ENCODE data around the gene GCNT1. TPM values are rescaled to one million over a fixed set of nuclear protein-coding genes. Genes with fewer than 3 reads are reported as not detected.
"Not testable (repeated sequence)": the region's sequence is repeated elsewhere in the genome, so short reads cannot be mapped to it uniquely, and the experiment has no call there.

GCNT1 gene
- total and polyA plus RNA-seq, 11 donors, result 0.67 to 18.0 (median 1.8) TPM

- no peaks in the 10 kb centered on the region for H3K9me3 ChIP-seq
- 69 to 79% (median 75%) methylated on average over 6 of the region's 6 CpGs for WGBS, 4 donors
- no peaks in the 10 kb centered on the region for H3K27me3 ChIP-seq
- H3K36me3 ChIP-seq, result no peaks in the 10 kb centered on the region
- intact Hi-C loops (cut with DNase I), result no loop called here
- H3K4me3 ChIP-seq, result no peak overlapping the region
- no peak overlapping the region for H3K27ac ChIP-seq
- DNase-seq (no peak), ATAC-seq (no peak)
- TF ChIP-seq POLR2A (IDR thresholded peaks at IDR 0.05) (no peak), CTCF (IDR thresholded peaks at IDR 0.05) (no peak)
- H3K4me1 ChIP-seq, result no peaks in the 10 kb centered on the region
Measured at GRCh38 chr9:76521244-76521681, 62.3 kb downstream of the GCNT1 start.

- H3K4me1 ChIP-seq, result no peaks in the 10 kb centered on the region
- H3K27me3 ChIP-seq, result no peaks in the 10 kb centered on the region
- H3K36me3 ChIP-seq, result no peaks in the 10 kb centered on the region
- no peak overlapping the region for H3K4me3 ChIP-seq
- WGBS, 4 donors, result 70 to 91% (median 84%) methylated on average over 3 of the region's 3 CpGs
- no peaks in the 10 kb centered on the region for H3K9me3 ChIP-seq
- DNase-seq (no peak), ATAC-seq (no peak)
- H3K27ac ChIP-seq, result no peak overlapping the region
- TF ChIP-seq CTCF (IDR thresholded peaks at IDR 0.05) (no peak), POLR2A (IDR thresholded peaks at IDR 0.05) (no peak)
- intact Hi-C loops (cut with DNase I), result no loop called here
Measured at GRCh38 chr9:76521906-76522305, 62.9 kb downstream of the GCNT1 start.

GRCh38 chr9:76523617-76524200 lies 64.7 kb downstream of the GCNT1 start:
- H3K36me3 ChIP-seq, result not testable (repeated sequence)

GRCh38 chr9:76525196-76525595 lies 66.2 kb downstream of the GCNT1 start:
- ATAC-seq (no peak), DNase-seq (no peak)
- Histone ChIP-seq H3K27ac (no peak overlapping the region), H3K4me1 (peaks cover 0 to 7% (median 0%) of the 10 kb centered on the region in 12 donors), H3K4me3 (no peak overlapping the region), H3K36me3 (no peaks in the 10 kb centered on the region), H3K9me3 (peaks cover 0 to 2% (median 0%) of the 10 kb centered on the region in 12 donors), H3K27me3 (no peaks in the 10 kb centered on the region)
- TF ChIP-seq CTCF (IDR thresholded peaks at IDR 0.05) (no peak), POLR2A (IDR thresholded peaks at IDR 0.05) (no peak)
- intact Hi-C loops (cut with DNase I), result no loop called here
- 70 to 85% (median 80%) methylated on average over 3 of the region's 3 CpGs for WGBS, 4 donors

More at GRCh38 chr9:76523617-76524200, 64.7 kb downstream of the GCNT1 start:
- ATAC-seq; H3K4me1 ChIP-seq; intact Hi-C loops (cut with DNase I); H3K9me3 ChIP-seq; DNase-seq; H3K27ac ChIP-seq; H3K27me3 ChIP-seq; H3K4me3 ChIP-seq: not testable (repeated sequence)
- 90 to 94% (median 91%) methylated on average over 20 to 36 of the region's 36 CpGs for WGBS, 4 donors

GRCh38 chr9:76526026-76526425 lies 67.0 kb downstream of the GCNT1 start:
- no peak for DNase-seq
- intact Hi-C loops (cut with DNase I), result no loop called here
- peaks cover 0 to 2% (median 0%) of the 10 kb centered on the region in 12 donors for H3K9me3 ChIP-seq
- ATAC-seq, result no peak
- peaks cover 0 to 14% (median 0%) of the 10 kb centered on the region in 12 donors for H3K4me1 ChIP-seq
- H3K27ac ChIP-seq, result no peak overlapping the region
- 44 to 53% (median 45%) methylated on average over 1 of the region's 1 CpG for WGBS, 4 donors
- no peak overlapping the region for H3K4me3 ChIP-seq
- H3K36me3 ChIP-seq, result no peaks in the 10 kb centered on the region
- TF ChIP-seq POLR2A (IDR thresholded peaks at IDR 0.05) (no peak), CTCF (IDR thresholded peaks at IDR 0.05) (no peak)
- no peaks in the 10 kb centered on the region for H3K27me3 ChIP-seq
